NT2/D1 (cell line): ENCODE data around the gene TBC1D22A.

ENCODE experiments used
- DNase-seq: peaks from one replicate; pipeline ENCODE4 v3.0.0-alpha.2; 2011; ENCODE audit warnings: low read depth, low spot score
- H3K27me3 ChIP-seq: 2 replicates; pipeline ENCODE4 v1.6.0; 2011; ENCODE audit warnings: mild to moderate bottlenecking; ENCODE audit not compliant: insufficient read length, insufficient read depth
- H3K36me3 ChIP-seq: 2 replicates; pipeline ENCODE4 v1.6.1; 2011; ENCODE audit warnings: mild to moderate bottlenecking, low read length, mixed read lengths; ENCODE audit not compliant: insufficient read depth, insufficient read length
- H3K4me1 ChIP-seq: 2 replicates; pipeline ENCODE4 v1.5.1; 2011; ENCODE audit not compliant: insufficient read depth, insufficient read length
- H3K4me3 ChIP-seq: 2 replicates; pipeline ENCODE4 v1.5.1; 2011; ENCODE audit warnings: low read depth; ENCODE audit not compliant: insufficient read length
- H3K9ac ChIP-seq: 2 replicates; pipeline ENCODE4 v1.6.0; 2011; ENCODE audit warnings: low read depth; ENCODE audit not compliant: insufficient read length
- H3K9me3 ChIP-seq: 2 replicates; pipeline ENCODE4 v1.5.1; 2011; ENCODE audit warnings: mild to moderate bottlenecking, low read length; ENCODE audit not compliant: insufficient read depth
- SUZ12 ChIP-seq: IDR thresholded peaks from 2 replicates; pipeline ENCODE4 v1.6.1; 2011; ENCODE audit not compliant: insufficient read length, insufficient read depth; ENCODE audit errors: extremely low read depth
- YY1 ChIP-seq: IDR thresholded peaks from 2 replicates; pipeline ENCODE4 v1.6.1; 2011; ENCODE audit not compliant: insufficient read length, insufficient read depth
- ZNF274 ChIP-seq: IDR thresholded peaks from 2 replicates; pipeline ENCODE4 v1.6.1; 2011; ENCODE audit warnings: mild to moderate bottlenecking, low read depth, low read length

Gene TBC1D22A

DNA sequence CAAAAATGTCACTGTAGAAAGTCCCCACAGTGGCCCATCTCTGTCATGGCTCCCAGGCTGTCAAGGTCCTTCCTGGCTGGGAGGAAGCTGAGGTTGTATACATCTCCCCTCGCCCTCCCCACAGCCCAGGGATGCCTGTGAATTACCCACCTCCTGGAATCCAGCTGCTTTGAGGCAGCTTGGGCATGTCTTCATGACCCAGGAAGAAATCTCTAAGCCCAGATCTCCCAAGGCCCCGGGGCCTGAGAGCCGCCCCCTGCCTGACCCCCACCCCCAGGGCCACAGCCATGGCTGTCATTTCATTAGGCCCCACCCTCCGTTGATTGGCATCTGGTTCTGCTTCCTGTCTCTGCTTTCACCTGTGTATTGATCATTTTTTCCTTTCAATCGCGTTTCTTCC, 207.5 kb downstream of the TBC1D22A start:
- no peak for DNase-seq
- H3K4me3 ChIP-seq, result no peak overlapping the region
- peaks cover 11% of the 10 kb centered on the region for H3K36me3 ChIP-seq
- no peak overlapping the region for H3K9ac ChIP-seq
- no peaks in the 10 kb centered on the region for H3K4me1 ChIP-seq
- no peak for TF ChIP-seq SUZ12
- TF ChIP-seq YY1, result no peak
- TF ChIP-seq ZNF274, result no peak
- H3K27me3 ChIP-seq, result no peaks in the 10 kb centered on the region
- no peaks in the 10 kb centered on the region for H3K9me3 ChIP-seq

DNA sequence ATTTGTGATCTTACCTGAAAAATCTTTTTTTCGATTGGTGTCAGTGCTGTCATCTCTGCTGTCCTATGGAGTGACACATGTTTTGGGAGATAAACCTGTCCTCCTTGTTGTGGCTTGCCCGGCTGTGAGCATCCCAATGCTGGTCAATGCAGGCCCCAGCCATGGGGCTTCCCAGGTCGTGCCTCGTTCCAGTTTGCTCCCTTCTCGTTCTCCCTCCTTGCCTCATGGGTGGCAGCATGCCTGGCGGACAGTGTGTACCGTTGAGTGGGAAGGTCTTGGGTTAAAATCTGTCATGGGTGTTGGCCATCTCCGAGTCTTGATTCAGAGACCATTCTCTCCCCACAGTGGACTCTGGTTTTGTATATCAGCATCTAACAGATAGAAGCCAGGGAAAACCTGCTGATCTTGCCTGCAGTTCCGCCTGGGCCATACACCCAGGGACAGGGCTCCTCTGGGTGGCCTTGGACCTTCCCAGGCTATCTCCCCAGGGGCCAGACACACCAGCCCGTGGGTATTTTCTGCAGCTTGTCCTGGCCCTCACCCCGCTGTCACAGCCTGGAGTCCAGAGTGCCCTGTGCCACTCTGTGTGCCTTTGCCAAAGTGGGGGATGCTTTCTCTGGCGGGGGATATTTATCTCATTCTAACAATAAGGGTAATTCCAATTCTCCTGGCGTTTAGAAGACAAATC, 208.1 kb downstream of the TBC1D22A start:
- Histone ChIP-seq H3K36me3 (peaks cover 11% of the 10 kb centered on the region), H3K9ac (no peak overlapping the region), H3K27me3 (no peaks in the 10 kb centered on the region), H3K4me1 (no peaks in the 10 kb centered on the region), H3K9me3 (no peaks in the 10 kb centered on the region), H3K4me3 (no peak overlapping the region)
- DNase-seq, result no peak
- TF ChIP-seq SUZ12 (no peak), ZNF274 (no peak), YY1 (no peak)

DNA sequence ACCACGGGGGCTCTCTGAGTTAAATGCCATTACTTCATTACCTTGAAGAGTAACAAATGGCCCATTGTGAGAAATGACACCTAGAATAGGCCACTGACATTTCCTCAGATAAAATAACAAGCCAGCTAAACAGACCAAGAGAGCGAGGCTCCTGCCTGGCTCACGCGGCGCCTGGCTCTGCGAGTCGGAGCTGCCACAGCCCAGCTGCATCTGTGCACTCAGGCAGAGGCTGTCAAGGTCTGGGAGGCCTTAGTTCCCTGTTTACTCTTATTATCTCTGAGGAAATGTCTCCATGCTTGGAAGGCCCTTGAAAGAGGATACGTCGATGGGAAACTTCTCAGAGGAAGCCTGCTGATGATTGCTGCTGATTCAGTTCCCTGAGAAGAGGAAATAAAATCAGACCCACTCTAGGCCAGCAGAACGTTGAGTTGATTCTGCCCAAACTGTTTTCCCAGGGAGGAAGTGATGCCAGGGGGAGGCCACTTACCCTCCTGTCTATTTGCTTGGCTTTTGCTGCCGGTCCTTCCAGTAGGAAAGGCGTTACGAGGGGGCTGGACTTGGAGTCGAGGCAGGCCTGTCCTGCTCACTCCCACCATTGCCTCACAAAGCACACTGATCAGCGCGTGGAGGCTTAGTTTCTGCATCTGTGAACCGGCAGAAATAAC, 208.8 kb downstream of the TBC1D22A start:
- no peaks in the 10 kb centered on the region for H3K9me3 ChIP-seq
- H3K36me3 ChIP-seq, result peaks cover 12% of the 10 kb centered on the region
- TF ChIP-seq ZNF274 (no peak), YY1 (no peak), SUZ12 (no peak)
- no peak overlapping the region for H3K9ac ChIP-seq
- no peaks in the 10 kb centered on the region for H3K4me1 ChIP-seq
- H3K4me3 ChIP-seq, result no peak overlapping the region
- DNase-seq, result no peak
- no peaks in the 10 kb centered on the region for H3K27me3 ChIP-seq

DNA sequence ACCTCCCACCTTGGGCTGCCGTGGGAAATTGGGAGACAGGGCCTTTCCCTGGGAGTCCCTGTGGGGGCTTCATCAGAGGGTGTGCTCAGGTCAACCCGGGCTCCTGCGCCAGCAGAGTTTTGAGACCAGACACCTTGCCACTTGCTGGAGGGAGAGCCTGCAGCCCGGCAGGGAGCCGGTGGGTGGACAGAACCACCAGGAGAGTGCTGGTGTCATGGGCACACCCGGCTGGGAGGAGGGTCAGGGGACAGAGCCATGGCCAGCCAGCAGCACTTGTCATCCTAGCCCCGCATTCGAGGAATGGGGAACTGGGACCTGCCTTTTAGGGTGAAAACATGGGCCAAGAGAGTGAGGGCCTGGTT, 209.3 kb downstream of the TBC1D22A start:
- Histone ChIP-seq H3K9me3 (no peaks in the 10 kb centered on the region), H3K9ac (no peak overlapping the region), H3K27me3 (no peaks in the 10 kb centered on the region), H3K4me1 (no peaks in the 10 kb centered on the region), H3K4me3 (no peak overlapping the region), H3K36me3 (peaks cover 15% of the 10 kb centered on the region)
- TF ChIP-seq SUZ12, result no peak
- no peak for TF ChIP-seq ZNF274
- no peak for TF ChIP-seq YY1
- DNase-seq, result no peak

DNA sequence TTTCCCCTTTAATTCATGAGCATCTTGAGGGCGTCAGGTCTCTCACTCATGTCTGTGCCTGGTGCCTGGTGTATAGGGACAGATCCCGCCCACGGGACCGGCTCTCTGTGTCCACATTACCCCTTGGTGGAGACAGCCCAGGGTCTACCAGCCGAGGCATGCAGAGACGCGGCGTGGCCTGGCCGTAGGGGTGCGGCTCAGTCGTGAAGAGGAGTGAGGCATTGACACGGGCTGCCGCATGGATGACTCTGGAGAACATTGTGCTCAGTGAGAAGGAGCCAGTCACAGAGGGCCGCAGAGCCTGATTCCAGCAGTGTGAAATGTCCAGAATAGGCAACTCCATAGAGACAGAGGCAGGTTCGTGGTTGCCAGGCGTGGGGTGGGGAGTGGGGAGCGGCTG, 209.8 kb downstream of the TBC1D22A start:
- Histone ChIP-seq H3K9me3 (no peaks in the 10 kb centered on the region), H3K4me3 (no peak overlapping the region), H3K9ac (no peak overlapping the region), H3K27me3 (no peaks in the 10 kb centered on the region), H3K36me3 (peaks cover 14% of the 10 kb centered on the region), H3K4me1 (no peaks in the 10 kb centered on the region)
- DNase-seq, result no peak
- TF ChIP-seq SUZ12 (no peak), ZNF274 (no peak), YY1 (no peak)

DNA sequence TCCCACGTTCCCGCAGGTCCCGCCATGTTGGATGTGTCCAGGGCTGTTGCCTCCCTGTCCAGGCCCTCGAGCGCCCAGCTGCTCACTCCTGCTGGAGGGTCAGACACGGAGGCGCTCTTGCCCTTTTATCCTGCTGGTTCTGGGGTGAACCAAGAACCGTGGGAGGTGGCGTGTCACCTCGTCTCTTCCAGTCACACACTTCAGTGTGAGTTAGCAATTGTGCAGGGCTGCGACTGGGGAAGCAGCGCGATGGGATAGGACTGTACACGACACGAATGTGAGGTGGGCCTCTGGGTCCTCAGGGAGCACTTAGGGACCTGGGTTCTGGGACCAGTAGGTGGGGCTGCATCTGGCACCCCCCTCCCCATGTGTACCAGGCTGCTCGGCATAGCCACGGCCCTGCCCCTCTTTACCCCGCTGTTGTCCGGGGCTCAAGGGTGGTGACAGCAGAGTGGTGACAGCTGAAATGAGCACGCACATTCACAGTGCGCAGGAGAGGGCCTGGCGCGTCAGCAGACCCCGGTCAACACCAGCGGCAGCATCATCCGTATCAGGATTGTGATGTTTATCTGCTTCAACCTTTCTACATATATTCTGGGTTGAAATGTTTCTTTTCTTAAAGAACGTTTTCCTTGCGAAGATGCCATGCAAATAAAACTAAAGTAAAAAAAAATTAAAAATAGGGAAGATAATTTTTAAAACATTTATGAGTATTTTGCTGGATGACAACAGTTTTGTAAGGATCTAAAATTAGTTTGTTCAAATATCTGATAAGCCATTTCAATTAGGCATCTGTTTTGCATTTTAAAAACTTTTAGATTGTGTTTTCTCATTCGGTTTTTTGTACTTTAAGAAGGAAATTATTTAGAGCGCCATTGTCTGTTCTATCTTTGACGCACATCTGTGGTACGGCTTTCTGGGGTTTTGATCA, 210.7 kb downstream of the TBC1D22A start:
- no peak for DNase-seq
- Histone ChIP-seq H3K9ac (no peak overlapping the region), H3K9me3 (no peaks in the 10 kb centered on the region), H3K36me3 (peaks cover 14% of the 10 kb centered on the region), H3K4me1 (no peaks in the 10 kb centered on the region), H3K27me3 (no peaks in the 10 kb centered on the region), H3K4me3 (no peak overlapping the region)
- TF ChIP-seq YY1 (no peak), ZNF274 (no peak), SUZ12 (no peak)

DNA sequence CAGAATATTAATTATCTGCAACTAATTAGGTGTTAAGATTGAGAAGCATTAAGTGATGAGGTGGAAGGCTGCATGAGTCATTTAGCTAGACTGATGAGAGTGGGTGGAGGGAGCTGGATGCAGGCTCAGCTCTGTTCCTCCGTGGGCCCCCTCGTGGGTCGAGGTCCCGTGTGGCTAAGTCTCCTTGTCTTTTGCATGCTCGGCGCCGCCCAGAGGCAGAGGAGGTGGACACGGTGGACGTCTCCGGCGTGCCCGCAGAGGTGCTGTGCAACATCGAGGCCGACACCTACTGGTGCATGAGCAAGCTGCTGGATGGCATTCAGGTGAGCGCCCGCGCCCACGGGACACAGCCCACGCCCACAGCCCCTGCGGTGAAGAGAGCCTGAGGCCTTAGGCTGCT, 211.6 kb downstream of the TBC1D22A start:
- Histone ChIP-seq H3K4me3 (no peak overlapping the region), H3K27me3 (no peaks in the 10 kb centered on the region), H3K9ac (no peak overlapping the region), H3K9me3 (no peaks in the 10 kb centered on the region), H3K4me1 (no peaks in the 10 kb centered on the region), H3K36me3 (peaks cover 14% of the 10 kb centered on the region)
- TF ChIP-seq SUZ12, result no peak
- no peak for TF ChIP-seq YY1
- no peak for TF ChIP-seq ZNF274
- no peak for DNase-seq
